HEK293T (cell line): ENCODE measurements around the gene NR6A1.
A peak's percentile ranks its signal among the peaks of the same experiment; 100 is the strongest.

Source experiments
- CTCF ChIA-PET: fragments of 350-600 bp; formaldehyde crosslinking; extraction: SDS; loops from one replicate; lab custom pipeline; 2021; ENCODE audit warnings: antibody characterized with exemption, inconsistent platforms; lab: Yijun Ruan, JAX
- POLR2A ChIA-PET: fragments of 350-600 bp; formaldehyde crosslinking; extraction: SDS; loops from one replicate; lab custom pipeline; 2020; ENCODE audit warnings: antibody characterized with exemption, inconsistent platforms; lab: Yijun Ruan, JAX
- DNase-seq: peaks from one replicate; pipeline ENCODE4 v3.0.0; 2012; ENCODE audit warnings: mixed read lengths; ENCODE audit errors: extremely low spot score
- ARNT ChIP-seq: fragments of 450-650 bp; IDR thresholded peaks from 2 replicates; pipeline ENCODE4 v1.6.1; 2017; ENCODE audit warnings: mild to moderate bottlenecking
- BHLHE40 ChIP-seq: fragments of 450-650 bp; IDR thresholded peaks from 2 replicates; pipeline ENCODE4 v1.6.1; 2016; ENCODE audit warnings: mild to moderate bottlenecking, moderate library complexity, borderline replicate concordance
- CTBP1 ChIP-seq: fragments of 450-650 bp; IDR thresholded peaks from 2 replicates; pipeline ENCODE4 v1.6.1; 2016; ENCODE audit warnings: borderline replicate concordance
- ELF4 ChIP-seq: fragments of 450-650 bp; IDR thresholded peaks from 2 replicates; pipeline ENCODE4 v1.6.1; 2017; ENCODE audit warnings: antibody characterized with exemption
- FOXA1 ChIP-seq: fragments of 450-650 bp; IDR thresholded peaks from 2 replicates; pipeline ENCODE4 v1.6.1; 2016; ENCODE audit warnings: mild to moderate bottlenecking
- FOXK2 ChIP-seq: fragments of 450-650 bp; IDR thresholded peaks from 2 replicates; pipeline ENCODE4 v1.6.1; 2016; ENCODE audit warnings: mild to moderate bottlenecking
- FOXM1 ChIP-seq: fragments of 450-650 bp; IDR thresholded peaks from 2 replicates; pipeline ENCODE4 v1.6.1; 2017; ENCODE audit warnings: mild to moderate bottlenecking, borderline replicate concordance
- HDGF ChIP-seq: fragments of 450-650 bp; IDR thresholded peaks from 2 replicates; pipeline ENCODE4 v1.6.1; 2017; ENCODE audit warnings: antibody characterized with exemption, borderline replicate concordance
- L3MBTL2 ChIP-seq: fragments of 450-650 bp; conservative IDR thresholded peaks from 2 replicates; pipeline ENCODE4 v1.6.1; 2016; ENCODE audit warnings: mild to moderate bottlenecking
- LEF1 ChIP-seq: fragments of 450-650 bp; IDR thresholded peaks from 2 replicates; pipeline ENCODE4 v1.6.1; 2017; ENCODE audit warnings: mild to moderate bottlenecking, borderline replicate concordance
- NFRKB ChIP-seq: fragments of 450-650 bp; IDR thresholded peaks from 2 replicates; pipeline ENCODE4 v1.6.1; 2016; ENCODE audit warnings: mild to moderate bottlenecking, moderate library complexity
- PKNOX1 ChIP-seq: fragments of 450-650 bp; IDR thresholded peaks from 2 replicates; pipeline ENCODE4 v1.6.1; 2016
- SP1 ChIP-seq: fragments of 450-650 bp; IDR thresholded peaks from 2 replicates; pipeline ENCODE4 v1.6.1; 2017
- SUZ12 ChIP-seq: fragments of 450-650 bp; IDR thresholded peaks from 2 replicates; pipeline ENCODE4 v1.6.1; 2016; ENCODE audit warnings: mild to moderate bottlenecking
- TARDBP ChIP-seq: fragments of 450-650 bp; IDR thresholded peaks from 2 replicates; pipeline ENCODE4 v1.6.1; 2016
- ZNF384 ChIP-seq: fragments of 450-650 bp; IDR thresholded peaks from 2 replicates; pipeline ENCODE4 v1.6.1; 2016

The NR6A1 gene

GRCh38 chr9:124558777-124559470 lies 212.2 kb downstream of the NR6A1 start:
- POLR2A ChIA-PET: no interaction called here
- CTCF ChIA-PET: no interaction called here
- no peak for DNase-seq
- TF ChIP-seq SP1 (no peak), NFRKB (no peak), ZNF384 (no peak)

- no peak for TF ChIP-seq L3MBTL2
- ChIA-PET CTCF (no interaction called here), POLR2A (no interaction called here)
Measured at GRCh38 chr9:124557895-124558294, 213.2 kb downstream of the NR6A1 start.

DNA sequence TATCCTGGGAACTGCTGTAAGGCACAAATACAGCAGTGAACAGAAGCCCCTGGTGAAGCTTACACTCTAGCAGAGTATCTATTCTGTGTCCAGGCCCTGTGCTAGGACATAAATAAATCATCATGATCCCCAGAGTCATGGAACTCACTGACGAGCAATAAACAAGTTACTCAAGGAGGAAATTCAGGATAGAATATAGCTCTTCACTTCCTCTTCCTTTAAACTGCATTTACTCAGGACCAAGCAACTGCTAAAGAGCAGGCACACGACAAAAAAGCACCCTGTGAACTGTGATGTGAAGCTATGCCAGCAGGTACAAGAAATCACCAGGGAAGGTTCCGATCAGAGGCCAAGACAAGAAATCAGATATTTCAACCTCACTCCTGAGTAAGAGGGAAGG lies 216.1 kb downstream of the NR6A1 start:
- CTCF ChIA-PET: no interaction called here
- DNase-seq: no peak

More at GRCh38 chr9:124557895-124558294, 213.2 kb downstream of the NR6A1 start:
- no peak for DNase-seq

GRCh38 chr9:124553738-124554137 lies 217.4 kb downstream of the NR6A1 start:
- DNase-seq: no peak
- ChIA-PET POLR2A (no interaction called here), CTCF (interaction anchor here (2.0 to 2.4 kb wide), 2 partner anchors 10 to 63 kb away, joined by 5 to 6 read pairs; no protein-coding TSS in a partner anchor)
- no peak for TF ChIP-seq TARDBP
- TF ChIP-seq SP1: no peak
- TF ChIP-seq SUZ12: no peak
- no peak for TF ChIP-seq NFRKB
- TF ChIP-seq ZNF384: no peak
- TF ChIP-seq BHLHE40: no peak
- no peak for TF ChIP-seq HDGF

More for the DNA sequence above, 216.1 kb downstream of the NR6A1 start:
- POLR2A ChIA-PET: no interaction called here
- TF ChIP-seq TARDBP (no peak), L3MBTL2 (no peak)

- DNase-seq: no peak
- CTCF ChIA-PET: interaction anchor here (0.7 to 2.4 kb wide), 11 partner anchors 12 to 215 kb away, joined by 3 to 9 read pairs (median 4); no protein-coding TSS in a partner anchor
- TF ChIP-seq FOXM1 (no peak), FOXK2 (no peak), SP1 (no peak)
- POLR2A ChIA-PET: interaction anchor here (1.5 kb wide), 1 partner anchor 105 kb away, joined by 4 read pairs; no protein-coding TSS in a partner anchor
Measured at GRCh38 chr9:124552273-124552605, 218.9 kb downstream of the NR6A1 start.

DNA sequence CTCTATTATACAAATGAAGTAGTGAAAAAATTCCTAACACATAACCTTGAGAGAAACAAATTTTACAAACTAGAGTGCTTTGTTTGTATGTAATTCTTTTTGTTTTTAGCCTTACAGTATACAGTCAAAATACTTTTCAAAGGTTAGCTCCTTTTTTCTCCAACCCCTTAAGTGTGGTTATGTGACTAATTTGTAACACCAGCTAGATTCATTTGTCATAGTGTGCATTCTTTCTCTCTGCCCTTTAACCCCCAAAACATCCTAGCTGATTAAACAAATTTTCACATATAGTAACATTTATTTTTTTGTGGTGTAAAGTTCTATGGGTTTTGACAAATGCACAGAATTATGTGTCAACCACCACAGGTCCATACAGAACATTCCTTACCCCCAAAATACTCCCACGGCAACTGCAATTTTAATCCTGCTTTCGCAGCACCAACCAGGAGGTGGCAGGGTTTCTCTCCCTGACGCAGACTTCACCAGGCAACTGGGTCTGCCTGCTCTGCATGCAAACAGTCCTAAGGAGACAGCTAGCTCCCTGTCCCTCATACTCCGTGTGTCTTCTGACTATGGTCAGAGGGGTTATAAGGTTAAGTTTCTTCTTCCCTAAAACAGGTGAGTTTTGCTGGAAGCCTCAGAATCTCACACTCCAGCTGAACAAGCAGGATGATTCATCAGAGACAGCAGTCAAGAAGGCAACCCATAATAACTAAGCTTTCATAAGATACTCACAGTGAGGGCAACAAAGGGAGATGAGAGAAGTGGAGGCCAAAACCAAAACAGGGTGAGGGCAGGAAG lies 219.4 kb downstream of the NR6A1 start:
- POLR2A ChIA-PET: interaction anchor here (1.5 kb wide), 1 partner anchor 106 kb away, joined by 4 read pairs; no protein-coding TSS in a partner anchor
- CTCF ChIA-PET: interaction anchor here (0.7 to 2.4 kb wide), 15 partner anchors 13 to 215 kb away, joined by 3 to 9 read pairs (median 3); no protein-coding TSS in a partner anchor
- DNase-seq: peak; percentile 75
- TF ChIP-seq FOXM1 (no peak), TARDBP (no peak), ZNF384 (no peak), L3MBTL2 (no peak), ARNT (no peak), SP1 (no peak), FOXK2 (no peak), NFRKB (no peak), CTBP1 (no peak), SUZ12 (no peak), PKNOX1 (no peak), ELF4 (no peak), FOXA1 (no peak), LEF1 (no peak), HDGF (no peak), BHLHE40 (no peak)

GRCh38 chr9:124550072-124550471 lies 221.0 kb downstream of the NR6A1 start:
- POLR2A ChIA-PET: no interaction called here
- no peak for DNase-seq
- no peak for TF ChIP-seq CTBP1
- no peak for TF ChIP-seq ELF4
- TF ChIP-seq HDGF: no peak
- no peak for TF ChIP-seq FOXM1
- no peak for TF ChIP-seq NFRKB
- no peak for TF ChIP-seq BHLHE40
- TF ChIP-seq L3MBTL2: no peak
- no peak for TF ChIP-seq SP1
- no peak for TF ChIP-seq TARDBP
- no peak for TF ChIP-seq PKNOX1
- no peak for TF ChIP-seq LEF1
- TF ChIP-seq FOXA1: no peak
- TF ChIP-seq SUZ12: no peak
- TF ChIP-seq ZNF384: no peak
- no peak for TF ChIP-seq FOXK2
- TF ChIP-seq ARNT: no peak
- CTCF ChIA-PET: interaction anchor here (1.0 kb wide), 1 partner anchor 13 kb away, joined by 3 read pairs; no protein-coding TSS in a partner anchor

- TF ChIP-seq BHLHE40 (no peak), L3MBTL2 (no peak), FOXM1 (no peak), TARDBP (no peak), SP1 (no peak), LEF1 (no peak), FOXK2 (no peak), HDGF (no peak), CTBP1 (no peak), PKNOX1 (no peak), NFRKB (no peak), ARNT (no peak), SUZ12 (no peak), ZNF384 (no peak), FOXA1 (no peak), ELF4 (no peak)
- ChIA-PET POLR2A (no interaction called here), CTCF (no interaction called here)
- no peak for DNase-seq
Measured at GRCh38 chr9:124549016-124549415, 222.1 kb downstream of the NR6A1 start.
